ENCODE data around the gene ZNF141. TPM values are rescaled to one million over a fixed set of nuclear protein-coding genes. Genes with fewer than 3 reads are reported as not detected.

Gene ZNF141
- total RNA-seq, 1 experiment from 2014 or later, result 0.17 TPM

- RAD21 ChIA-PET (ENCODE audit: low non-redundant PET in 1 of 2, low total read pairs in 2 of 2, uncharacterized antibody in 2 of 2, unreplicated experiment in 2 of 2), result no interaction called here
- no peaks in the 10 kb centered on the region for H3K27me3 ChIP-seq (ENCODE audit: insufficient read depth, low read length)
- H3K36me3 ChIP-seq (ENCODE audit: control insufficient read depth in 1 of 2, insufficient read depth in 2 of 2, low read length in 2 of 2), result no peaks in the 10 kb centered on the region
- H3K9ac ChIP-seq (ENCODE audit: low read length), result no peak overlapping the region
- H3K4me3 ChIP-seq (replicated peaks in 1 of 2; ENCODE audit: low read depth in 1 of 2, low read length in 2 of 2), result no peak overlapping the region
- H3K9me2 ChIP-seq (ENCODE audit: insufficient read depth), result no peaks in the 10 kb centered on the region
- H3K9me3 ChIP-seq (ENCODE audit: control insufficient read depth in 1 of 2, insufficient read depth in 1 of 2, low read depth in 1 of 2, low read length in 2 of 2), result peaks cover 3 to 22% of the 10 kb centered on the region in 2 experiments; a peak in 2 of 4 replicates
- H3K4me1 ChIP-seq (ENCODE audit: control insufficient read depth in 1 of 2, insufficient read depth in 2 of 2, low read length in 2 of 2), result no peaks in the 10 kb centered on the region
- no peak for ATAC-seq
- POLR2A ChIA-PET, result no interaction called here
- H4K20me1 ChIP-seq (ENCODE audit: insufficient read depth), result no peaks in the 10 kb centered on the region
- no peak overlapping the region for H2AFZ ChIP-seq (ENCODE audit: low read depth, low read length, poor library complexity, severe bottlenecking)
- no peak for DNase-seq (ENCODE audit: low read depth, low spot score)
- CTCF ChIA-PET, result no interaction called here
- no peak overlapping the region for H3K4me2 ChIP-seq (ENCODE audit: low read length)
- TF ChIP-seq MAX (IDR thresholded peaks at IDR 0.05) (no peak), SRF (IDR thresholded peaks at IDR 0.05; ENCODE audit: low read depth) (no peak), ZNF274 (IDR thresholded peaks at IDR 0.05; ENCODE audit: low read depth, low read length) (no peak), EZH2 (IDR thresholded peaks at IDR 0.05) (no peak), POLR2A (IDR thresholded peaks at IDR 0.05; ENCODE audit: borderline replicate concordance, extremely low read depth, insufficient read depth, insufficient read length) (no peak), SIN3A (IDR thresholded peaks at IDR 0.05; ENCODE audit: low read depth) (no peak), JUND (IDR thresholded peaks at IDR 0.05) (no peak), ZFX (IDR thresholded peaks at IDR 0.05) (no peak), ZBTB33 (IDR thresholded peaks at IDR 0.05; ENCODE audit: extremely low read depth, insufficient replicate concordance, low read length) (no peak)
- TF ChIP-seq, protein P1, sequence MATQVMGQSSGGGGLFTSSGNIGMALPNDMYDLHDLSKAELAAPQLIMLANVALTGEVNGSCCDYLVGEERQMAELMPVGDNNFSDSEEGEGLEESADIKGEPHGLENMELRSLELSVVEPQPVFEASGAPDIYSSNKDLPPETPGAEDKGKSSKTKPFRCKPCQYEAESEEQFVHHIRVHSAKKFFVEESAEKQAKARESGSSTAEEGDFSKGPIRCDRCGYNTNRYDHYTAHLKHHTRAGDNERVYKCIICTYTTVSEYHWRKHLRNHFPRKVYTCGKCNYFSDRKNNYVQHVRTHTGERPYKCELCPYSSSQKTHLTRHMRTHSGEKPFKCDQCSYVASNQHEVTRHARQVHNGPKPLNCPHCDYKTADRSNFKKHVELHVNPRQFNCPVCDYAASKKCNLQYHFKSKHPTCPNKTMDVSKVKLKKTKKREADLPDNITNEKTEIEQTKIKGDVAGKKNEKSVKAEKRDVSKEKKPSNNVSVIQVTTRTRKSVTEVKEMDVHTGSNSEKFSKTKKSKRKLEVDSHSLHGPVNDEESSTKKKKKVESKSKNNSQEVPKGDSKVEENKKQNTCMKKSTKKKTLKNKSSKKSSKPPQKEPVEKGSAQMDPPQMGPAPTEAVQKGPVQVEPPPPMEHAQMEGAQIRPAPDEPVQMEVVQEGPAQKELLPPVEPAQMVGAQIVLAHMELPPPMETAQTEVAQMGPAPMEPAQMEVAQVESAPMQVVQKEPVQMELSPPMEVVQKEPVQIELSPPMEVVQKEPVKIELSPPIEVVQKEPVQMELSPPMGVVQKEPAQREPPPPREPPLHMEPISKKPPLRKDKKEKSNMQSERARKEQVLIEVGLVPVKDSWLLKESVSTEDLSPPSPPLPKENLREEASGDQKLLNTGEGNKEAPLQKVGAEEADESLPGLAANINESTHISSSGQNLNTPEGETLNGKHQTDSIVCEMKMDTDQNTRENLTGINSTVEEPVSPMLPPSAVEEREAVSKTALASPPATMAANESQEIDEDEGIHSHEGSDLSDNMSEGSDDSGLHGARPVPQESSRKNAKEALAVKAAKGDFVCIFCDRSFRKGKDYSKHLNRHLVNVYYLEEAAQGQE (IDR thresholded peaks at IDR 0.05; ENCODE audit: low read depth), result no peak
- no TSS peak for BruUV-seq (replicated peaks)
- intact Hi-C loops (cut with micrococcal nuclease), result no loop called here
- H3K79me2 ChIP-seq (ENCODE audit: insufficient read depth, low read length), result no peaks in the 10 kb centered on the region
- no peak overlapping the region for H3K27ac ChIP-seq (ENCODE audit: low read depth, low read length)
Measured at GRCh38 chr4:294732-295131, 42.9 kb upstream of the ZNF141 start.
